Measurements from ENCODE around the gene XRCC1.
A peak's percentile ranks its signal among the peaks of the same experiment; 100 is the strongest.
"Not testable (repeated sequence)": the region's sequence is repeated elsewhere in the genome, so short reads cannot be mapped to it uniquely, and the experiment has no call there.

The XRCC1 gene

GRCh38 chr19:43575156-43575950, at the start of gene XRCC1, which contains the start of gene PINLYP:
XRCC1 (minus strand) TSS chr19:43575527; CDS start chr19:43575458, 69 bp downstream.
PINLYP (plus strand) TSS chr19:43575801; CDS start chr19:43577192, 1,391 bp downstream.
- peak; percentile 98 for DNase-seq

GRCh38 chr19:43624933-43625332, 49.6 kb upstream of the XRCC1 start:
- peak; percentile 92 for DNase-seq

- peak; percentile 67 for DNase-seq
These were observed 48.8 kb upstream of the XRCC1 start for GRCh38 chr19:43623889-43624670.

- no peak for DNase-seq
These were observed 47.6 kb upstream of the XRCC1 start for GRCh38 chr19:43622956-43623355.

GRCh38 chr19:43622070-43622469, 46.7 kb upstream of the XRCC1 start:
- no peak for DNase-seq

GRCh38 chr19:43620061-43621001, 45.0 kb upstream of the XRCC1 start:
- no peak for DNase-seq

- peak; percentile 95 for DNase-seq
These were observed 44.1 kb upstream of the XRCC1 start, which contains the start of gene ZNF428 for GRCh38 chr19:43619262-43620060. ZNF428 (minus strand) TSS chr19:43619629; CDS start chr19:43614304, 5,325 bp downstream.

- no peak for DNase-seq
These were observed 43.6 kb upstream of the XRCC1 start for GRCh38 chr19:43618921-43619261.

GRCh38 chr19:43616954-43617353, 41.6 kb upstream of the XRCC1 start:
- DNase-seq = no peak

- DNase-seq = no peak
These were observed 41.0 kb upstream of the XRCC1 start for GRCh38 chr19:43616306-43616705.

- no peak for DNase-seq
These were observed 37.0 kb upstream of the XRCC1 start for GRCh38 chr19:43612374-43612773.

- DNase-seq = no peak
These were observed 36.5 kb upstream of the XRCC1 start, which contains the start of gene SRRM5 for GRCh38 chr19:43611788-43612187. SRRM5 (plus strand) TSS chr19:43612088; CDS start chr19:43612122, 34 bp downstream.

- no peak for DNase-seq
These were observed 35.2 kb upstream of the XRCC1 start for GRCh38 chr19:43610493-43610892.

GRCh38 chr19:43609872-43610271, 34.5 kb upstream of the XRCC1 start:
- no peak for DNase-seq

GRCh38 chr19:43607238-43608205, 32.2 kb upstream of the XRCC1 start:
- DNase-seq = no peak

- no peak for DNase-seq
These were observed 31.4 kb upstream of the XRCC1 start for GRCh38 chr19:43606569-43607229.

GRCh38 chr19:43605875-43606568, 30.7 kb upstream of the XRCC1 start:
- no peak for DNase-seq

- DNase-seq = not testable (repeated sequence)
These were observed 25.0 kb upstream of the XRCC1 start for GRCh38 chr19:43600326-43600725.

GRCh38 chr19:43599635-43600295, 24.4 kb upstream of the XRCC1 start:
- DNase-seq = no peak

All from islet precursor cell (in vitro differentiated cells).